Stomach (tissue), 9 donors: ENCODE results near the gene PSORS1C2. TPM values are rescaled to one million over a fixed set of nuclear protein-coding genes. Genes with fewer than 3 reads are reported as not detected.

Source experiments
- DNase-seq, 2 donors: peaks; one replicate each; pipeline versions ENCODE4 v3.0.0 to v3.0.0-alpha.2; 2013 to 2019
- H3K27ac ChIP-seq, 5 donors: fragments of 200-600 bp in 4 of 5; sonication (generic) in 4 of 5; one replicate each; pipeline ENCODE4 v1.5.1; 2013 to 2019; ENCODE audit warnings: mild to moderate bottlenecking in 1 of 5, moderate library complexity in 1 of 5
- H3K27me3 ChIP-seq, 3 donors: fragments of 200-600 bp; sonication (generic); one replicate each; pipeline ENCODE4 v1.5.1; 2017 to 2019; ENCODE audit warnings: mixed run types in 1 of 3
- H3K36me3 ChIP-seq, 4 donors: fragments of 200-600 bp; sonication (generic); 1 replicate in 3 of 4; 2 replicates in 1 of 4; pipeline ENCODE4 v1.5.1; 2016 to 2019
- H3K4me1 ChIP-seq, 4 donors: fragments of 200-600 bp; sonication (generic); one replicate each; pipeline ENCODE4 v1.5.1; 2016 to 2019
- H3K4me3 ChIP-seq, 4 donors: fragments of 200-600 bp; sonication (generic) in 3 of 4; one replicate each; pipeline ENCODE4 v1.5.1; 2016 to 2019; ENCODE audit warnings: mild to moderate bottlenecking in 1 of 4
- H3K9me3 ChIP-seq, 4 donors: fragments of 200-600 bp; sonication (generic); one replicate each; pipeline ENCODE4 v1.5.1; 2016 to 2019
- EP300 ChIP-seq: sonication (generic); formaldehyde crosslinking; IDR thresholded peaks from one replicate; pipeline ENCODE4 v1.6.1; 2017; ENCODE audit warnings: antibody characterized with exemption
- POLR2A ChIP-seq, 4 donors: fragments of 450-650 bp; IDR thresholded peaks; one replicate each; pipeline ENCODE4 v1.6.1; 2016; ENCODE audit warnings: antibody characterized with exemption in 4 of 4, control low read depth in 2 of 4, mild to moderate bottlenecking in 1 of 4, moderate library complexity in 1 of 4
- POLR2AphosphoS5 ChIP-seq, 3 donors: sonication (generic); formaldehyde crosslinking; IDR thresholded peaks; one replicate each; pipeline ENCODE4 v1.6.1; 2016; ENCODE audit warnings: antibody characterized with exemption in 3 of 3
- WGBS, 5 donors: extraction: QIAGEN DNeasy Blood & Tissue Kit in 3 of 5; methylation state at CpG; one replicate each; pipeline versions ENCODE4 v1.1.5 to v1.1.7; 2013 to 2018; 5-methylcytosine and 5-hydroxymethylcytosine counted together
- intact Hi-C: fragments of 100-400 bp; cut with DNase I; formaldehyde crosslinking; loops from one replicate; pipeline ENCODE4 v1.15.1; 2023; ENCODE audit warnings: low total_unique reads
- polyA plus RNA-seq, 3 donors: library from polyadenylated mRNA; stranded (reverse); fragments of 200-250 nt; gene quantifications; one replicate each; pipeline ENCODE4 v1.2.3, GENCODE V29; 2013
- total RNA-seq, 5 donors: library from RNA; depleted of rRNA; stranded (reverse); fragments of >200 nt; gene quantifications; one replicate each; pipeline versions ENCODE4 v1.1.0 to v1.2.3, GENCODE V29; 2014 to 2016
- TF ChIP-seq, protein P1 (sequence below), 7 experiments: fragments of 450-650 bp in 4 of 7; fragments of 200-600 bp in 3 of 7; sonication (generic) in 3 of 7; IDR thresholded peaks; one replicate each; pipeline ENCODE4 v1.5.1; 2016 to 2019; ENCODE audit warnings: antibody characterized with exemption in 7 of 7, control low read depth in 2 of 7, mild to moderate bottlenecking in 1 of 7
- donor health status: healthy with polysubstance abuse.
- donor health status: Bipolar disorder and iron deficiency.
- donor health status: healthy.

PSORS1C2 gene
- total and polyA plus RNA-seq, 8 donors: 0.73 to 1.6 TPM; not detected in 6

- Histone ChIP-seq H3K27me3 (no peaks in the 10 kb centered on the region), H3K27ac (no peak overlapping the region), H3K4me1 (peaks cover 4 to 16% (median 15%) of the 10 kb centered on the region in 4 donors), H3K4me3 (no peak overlapping the region), H3K36me3 (no peaks in the 10 kb centered on the region), H3K9me3 (no peaks in the 10 kb centered on the region)
- intact Hi-C loops: no loop called here
- no peak for DNase-seq
- TF ChIP-seq, protein P1, sequence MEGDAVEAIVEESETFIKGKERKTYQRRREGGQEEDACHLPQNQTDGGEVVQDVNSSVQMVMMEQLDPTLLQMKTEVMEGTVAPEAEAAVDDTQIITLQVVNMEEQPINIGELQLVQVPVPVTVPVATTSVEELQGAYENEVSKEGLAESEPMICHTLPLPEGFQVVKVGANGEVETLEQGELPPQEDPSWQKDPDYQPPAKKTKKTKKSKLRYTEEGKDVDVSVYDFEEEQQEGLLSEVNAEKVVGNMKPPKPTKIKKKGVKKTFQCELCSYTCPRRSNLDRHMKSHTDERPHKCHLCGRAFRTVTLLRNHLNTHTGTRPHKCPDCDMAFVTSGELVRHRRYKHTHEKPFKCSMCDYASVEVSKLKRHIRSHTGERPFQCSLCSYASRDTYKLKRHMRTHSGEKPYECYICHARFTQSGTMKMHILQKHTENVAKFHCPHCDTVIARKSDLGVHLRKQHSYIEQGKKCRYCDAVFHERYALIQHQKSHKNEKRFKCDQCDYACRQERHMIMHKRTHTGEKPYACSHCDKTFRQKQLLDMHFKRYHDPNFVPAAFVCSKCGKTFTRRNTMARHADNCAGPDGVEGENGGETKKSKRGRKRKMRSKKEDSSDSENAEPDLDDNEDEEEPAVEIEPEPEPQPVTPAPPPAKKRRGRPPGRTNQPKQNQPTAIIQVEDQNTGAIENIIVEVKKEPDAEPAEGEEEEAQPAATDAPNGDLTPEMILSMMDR (IDR thresholded peaks at IDR 0.05): no peak
- no peak for TF ChIP-seq POLR2AphosphoS5 (IDR thresholded peaks at IDR 0.05)
- no peak for TF ChIP-seq EP300
- no peak for TF ChIP-seq POLR2A (IDR thresholded peaks at IDR 0.05)
- 90 to 99% (median 94%) methylated on average over 3 of the region's 3 CpGs for WGBS, 5 donors
These were observed 8.1 kb downstream of the PSORS1C2 start for GRCh38 chr6:31130751-31131150.

DNA sequence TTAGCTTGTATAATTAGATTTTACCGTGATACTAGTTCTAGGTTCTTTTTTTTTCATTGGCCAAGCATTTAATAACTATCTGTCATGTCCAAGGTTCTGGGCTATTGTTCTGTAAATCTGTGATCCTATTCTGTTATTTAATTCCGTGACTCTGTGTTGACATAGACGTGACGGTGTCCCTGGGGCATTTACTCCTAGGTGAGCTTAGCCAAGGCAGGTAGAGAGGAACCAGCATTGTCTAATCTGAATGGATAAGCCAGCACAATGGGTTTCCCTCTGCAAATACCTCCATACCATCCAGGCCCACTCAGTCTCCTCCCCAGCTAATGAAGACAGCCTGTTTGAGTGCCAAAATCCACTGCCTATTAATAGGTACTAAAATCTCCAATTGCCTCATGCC, 9.7 kb downstream of the PSORS1C2 start:
- 37 to 54% (median 48%) methylated on average over 4 of the region's 4 CpGs for WGBS, 5 donors

GRCh38 chr6:31128093-31128676, 10.7 kb downstream of the PSORS1C2 start:
- H3K4me1 ChIP-seq: peaks cover 14 to 29% (median 22%) of the 10 kb centered on the region in 4 donors
- no peak overlapping the region for H3K27ac ChIP-seq
- DNase-seq: peak; percentile 84 to 85
- H3K9me3 ChIP-seq: no peaks in the 10 kb centered on the region
- 4 to 6% (median 5%) methylated on average over 8 of the region's 8 CpGs for WGBS, 5 donors
- TF ChIP-seq POLR2AphosphoS5 (IDR thresholded peaks at IDR 0.05) (peak in 1 of 3 donors; percentile 13), POLR2A (IDR thresholded peaks at IDR 0.05) (no peak), EP300 (no peak)
- TF ChIP-seq, protein P1 (IDR thresholded peaks at IDR 0.05): peak in 5 of 7 experiments; percentile 41 to 86 (median 76)
- no peak overlapping the region for H3K4me3 ChIP-seq
- H3K27me3 ChIP-seq: no peaks in the 10 kb centered on the region
- H3K36me3 ChIP-seq: no peaks in the 10 kb centered on the region
- intact Hi-C loops: no loop called here

More for the DNA sequence above, 9.7 kb downstream of the PSORS1C2 start:
- H3K9me3 ChIP-seq: no peaks in the 10 kb centered on the region
- TF ChIP-seq POLR2AphosphoS5 (IDR thresholded peaks at IDR 0.05): no peak
- TF ChIP-seq EP300: no peak
- no peaks in the 10 kb centered on the region for H3K36me3 ChIP-seq
- DNase-seq: no peak
- intact Hi-C loops: no loop called here
- H3K27ac ChIP-seq: no peak overlapping the region
- no peak overlapping the region for H3K4me3 ChIP-seq
- peaks cover 12 to 25% (median 20%) of the 10 kb centered on the region in 4 donors for H3K4me1 ChIP-seq
- no peaks in the 10 kb centered on the region for H3K27me3 ChIP-seq

- intact Hi-C loops: no loop called here
- 33 to 49% (median 45%) methylated on average over 16 of the region's 16 CpGs for WGBS, 5 donors
- TF ChIP-seq, protein P1 (IDR thresholded peaks at IDR 0.05): no peak
- peak in 2 of 3 donors; percentile 56 to 60 for TF ChIP-seq POLR2AphosphoS5 (IDR thresholded peaks at IDR 0.05)
- H3K4me1 ChIP-seq: peaks cover 25 to 41% (median 34%) of the 10 kb centered on the region in 4 donors
- no peak overlapping the region for H3K4me3 ChIP-seq
- H3K27me3 ChIP-seq: no peaks in the 10 kb centered on the region
- H3K27ac ChIP-seq: peak overlapping the region; percentile 22 to 74 (median 57)
- peak; percentile 56 to 68 for DNase-seq
- H3K36me3 ChIP-seq: no peaks in the 10 kb centered on the region
- no peaks in the 10 kb centered on the region for H3K9me3 ChIP-seq
These were observed 12.3 kb downstream of the PSORS1C2 start for GRCh38 chr6:31126396-31127175.
